Loucy (cell line): Measurements from ENCODE around the gene ZNF469.

Source experiments
- H2AFZ ChIP-seq: fragments of 200-600 bp; sonication (generic); 2 replicates; pipeline ENCODE4 v1.6.0; 2016; ENCODE audit warnings: antibody characterized with exemption, mild to moderate bottlenecking, low read length, moderate library complexity
- H3F3A ChIP-seq: fragments of 200-600 bp; 2 replicates; pipeline ENCODE4 v1.6.0; 2016; ENCODE audit warnings: antibody characterized with exemption, low read depth, mild to moderate bottlenecking
- H3K27me3 ChIP-seq: fragments of 200-600 bp; sonication (generic); 2 replicates; pipeline ENCODE4 v1.6.1; 2014; ENCODE audit warnings: low read length, mild to moderate bottlenecking; ENCODE audit not compliant: insufficient read depth, poor library complexity, severe bottlenecking
- H3K36me3 ChIP-seq: fragments of 200-600 bp; sonication (generic); 2 replicates; pipeline ENCODE4 v1.6.1; 2016; ENCODE audit warnings: low read length; ENCODE audit not compliant: insufficient read depth
- H3K4me1 ChIP-seq: fragments of 200-600 bp; sonication (generic); 2 replicates; pipeline ENCODE4 v1.5.1; 2014; ENCODE audit warnings: low read length, mild to moderate bottlenecking; ENCODE audit not compliant: insufficient read depth, poor library complexity, severe bottlenecking
- H3K4me2 ChIP-seq: fragments of 200-600 bp; sonication (generic); 2 replicates; pipeline ENCODE4 v1.6.0; 2014; ENCODE audit warnings: antibody characterized with exemption, low read length, low read depth, mild to moderate bottlenecking; ENCODE audit not compliant: poor library complexity, severe bottlenecking
- H3K4me3 ChIP-seq: fragments of 200-600 bp; sonication (generic); 2 replicates; pipeline ENCODE4 v1.5.1; 2014; ENCODE audit warnings: low read length, mild to moderate bottlenecking, mixed read lengths; ENCODE audit not compliant: poor library complexity, severe bottlenecking
- H3K79me2 ChIP-seq: fragments of 200-600 bp; sonication (generic); 2 replicates; pipeline ENCODE4 v1.6.1; 2014; ENCODE audit warnings: low read length; ENCODE audit not compliant: insufficient read depth
- H3K9ac ChIP-seq: fragments of 200-600 bp; sonication (generic); 2 replicates; pipeline ENCODE4 v1.6.0; 2014; ENCODE audit warnings: mild to moderate bottlenecking, low read depth, low read length, moderate library complexity; ENCODE audit not compliant: poor library complexity, severe bottlenecking
- H3K9me2 ChIP-seq: fragments of 200-600 bp; sonication (generic); replicated peaks from 2 replicates; pipeline ENCODE4 v1.6.1; 2016; ENCODE audit warnings: low read depth, low read length, mixed read lengths
- H3K9me3 ChIP-seq: fragments of 200-600 bp; sonication (generic); 2 replicates; pipeline ENCODE4 v1.6.1; 2014; ENCODE audit warnings: mild to moderate bottlenecking, antibody characterized with exemption, low read length, low read depth; ENCODE audit not compliant: insufficient read depth
- H4K20me1 ChIP-seq: fragments of 200-600 bp; sonication (generic); 2 replicates; pipeline ENCODE4 v1.6.0; 2014; ENCODE audit warnings: antibody characterized with exemption, low read length, mild to moderate bottlenecking; ENCODE audit not compliant: insufficient read depth, poor library complexity, severe bottlenecking
- CTCF ChIP-seq: fragments of 200-600 bp; sonication (generic); conservative IDR thresholded peaks from 2 replicates; pipeline ENCODE4 v1.5.1; 2014; ENCODE audit warnings: mild to moderate bottlenecking, antibody characterized with exemption, low read length
- EZH2phosphoT487 ChIP-seq: fragments of 200-600 bp; IDR thresholded peaks from 2 replicates; pipeline ENCODE4 v1.6.1; 2018; ENCODE audit warnings: antibody characterized with exemption, mild to moderate bottlenecking, moderate library complexity, borderline replicate concordance

ZNF469 gene

GRCh38 chr16:88374736-88375135 lies 8.0 kb upstream of the ZNF469 start:
- H3K4me1 ChIP-seq, result no peaks in the 10 kb centered on the region
- no peak overlapping the region for H3K4me3 ChIP-seq
- H3K36me3 ChIP-seq, result no peaks in the 10 kb centered on the region
- no peak overlapping the region for H3K4me2 ChIP-seq
- no peaks in the 10 kb centered on the region for H3F3A ChIP-seq
- TF ChIP-seq CTCF (no peak), EZH2phosphoT487 (no peak)
- H2AFZ ChIP-seq, result no peak overlapping the region
- H3K79me2 ChIP-seq, result no peaks in the 10 kb centered on the region
- H3K9me3 ChIP-seq, result no peaks in the 10 kb centered on the region
- no peak overlapping the region for H3K9ac ChIP-seq
- H3K9me2 ChIP-seq, result no peaks in the 10 kb centered on the region
- H3K27me3 ChIP-seq, result no peaks in the 10 kb centered on the region
- H4K20me1 ChIP-seq, result no peaks in the 10 kb centered on the region

GRCh38 chr16:88375236-88375975 lies 7.4 kb upstream of the ZNF469 start:
- H3K9ac ChIP-seq, result no peak overlapping the region
- no peak overlapping the region for H2AFZ ChIP-seq
- no peaks in the 10 kb centered on the region for H3K9me3 ChIP-seq
- no peak overlapping the region for H3K4me3 ChIP-seq
- H3K4me2 ChIP-seq, result no peak overlapping the region
- TF ChIP-seq CTCF (no peak), EZH2phosphoT487 (no peak)
- no peaks in the 10 kb centered on the region for H3F3A ChIP-seq
- no peaks in the 10 kb centered on the region for H3K27me3 ChIP-seq
- no peaks in the 10 kb centered on the region for H4K20me1 ChIP-seq
- H3K36me3 ChIP-seq, result no peaks in the 10 kb centered on the region
- no peaks in the 10 kb centered on the region for H3K79me2 ChIP-seq
- no peaks in the 10 kb centered on the region for H3K9me2 ChIP-seq
- no peaks in the 10 kb centered on the region for H3K4me1 ChIP-seq

- H3K27me3 ChIP-seq, result no peaks in the 10 kb centered on the region
- H3K9me3 ChIP-seq, result no peaks in the 10 kb centered on the region
- no peak overlapping the region for H2AFZ ChIP-seq
- TF ChIP-seq CTCF (no peak), EZH2phosphoT487 (no peak)
- H3K79me2 ChIP-seq, result no peaks in the 10 kb centered on the region
- no peaks in the 10 kb centered on the region for H3K4me1 ChIP-seq
- no peaks in the 10 kb centered on the region for H4K20me1 ChIP-seq
- H3K9me2 ChIP-seq, result no peaks in the 10 kb centered on the region
- no peak overlapping the region for H3K9ac ChIP-seq
- no peaks in the 10 kb centered on the region for H3F3A ChIP-seq
- H3K4me2 ChIP-seq, result no peak overlapping the region
- no peak overlapping the region for H3K4me3 ChIP-seq
- H3K36me3 ChIP-seq, result no peaks in the 10 kb centered on the region
These were observed 6.5 kb upstream of the ZNF469 start for GRCh38 chr16:88375996-88376834.
